ENCODE results near the gene LRRC63.
"Not testable (repeated sequence)": the region's sequence is repeated elsewhere in the genome, so short reads cannot be mapped to it uniquely, and the experiment has no call there.

LRRC63 gene

GRCh38 chr13:46181840-46182490 lies 29.8 kb upstream of the LRRC63 start, which contains the start of gene LCP1:
LCP1 (minus strand) TSS chr13:46182177; CDS start chr13:46159662, 22,515 bp downstream.
- DNase-seq, result peak; percentile 94

DNA sequence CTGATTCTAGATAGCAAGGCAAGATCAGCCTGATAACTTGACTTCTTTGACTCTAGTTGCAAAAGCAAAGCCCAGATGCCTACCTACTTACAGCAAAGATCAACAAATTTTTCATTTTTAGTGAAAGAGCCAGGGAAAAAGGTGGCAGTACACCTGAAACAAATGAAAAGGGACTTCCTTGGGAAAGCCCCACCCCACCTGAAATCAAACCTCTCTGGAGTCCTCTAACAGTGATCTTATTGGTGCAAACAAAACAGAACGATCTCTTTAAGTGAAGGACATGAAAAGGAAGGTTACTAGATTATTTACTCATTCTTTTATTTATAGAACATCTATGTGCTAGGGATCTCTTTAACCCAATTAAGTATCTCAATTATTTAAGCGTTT lies 29.2 kb upstream of the LRRC63 start:
- no peak for DNase-seq

DNA sequence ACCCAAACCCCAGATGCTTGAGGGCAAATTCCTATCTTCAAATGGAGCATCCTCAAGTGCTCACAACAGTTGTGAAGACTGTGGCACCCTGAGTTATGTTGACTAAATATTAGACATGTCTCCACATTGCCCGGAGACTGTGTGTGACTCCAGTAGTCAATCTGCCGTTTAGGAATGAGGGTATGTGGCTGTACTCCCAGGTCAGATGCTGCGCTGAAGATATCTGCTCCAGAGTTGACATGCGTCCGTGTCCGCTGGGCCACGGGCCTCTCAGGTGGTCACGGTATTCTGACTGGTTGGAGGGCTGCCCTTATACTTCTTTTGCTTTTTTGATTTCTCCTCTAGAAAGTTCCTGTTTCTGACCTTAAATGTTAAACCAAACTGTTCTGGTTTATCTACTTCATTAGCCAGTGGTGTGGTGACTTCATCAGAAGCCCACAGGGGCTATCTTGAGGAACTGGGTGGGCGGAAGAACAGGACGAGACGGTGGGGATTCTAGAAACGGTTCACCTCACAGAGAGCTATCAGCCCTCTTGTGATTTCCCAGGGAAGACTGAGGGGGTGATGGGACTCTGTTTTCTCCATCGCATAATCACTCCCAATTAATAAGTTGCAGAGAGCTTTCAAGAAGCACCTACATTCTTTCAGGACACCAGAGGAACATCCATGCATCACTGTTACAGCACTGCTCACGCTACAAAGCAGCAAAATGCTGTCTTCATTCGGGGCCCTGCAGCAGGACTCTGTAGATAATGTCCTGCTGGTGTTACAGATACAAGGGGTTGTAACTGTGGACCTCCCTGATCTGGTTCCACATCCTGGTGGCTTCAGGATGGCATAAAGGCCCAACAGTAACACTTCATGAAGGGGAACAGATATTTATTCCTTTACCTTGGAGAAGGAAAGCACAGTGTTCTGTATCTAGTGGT lies 28.4 kb upstream of the LRRC63 start:
- peak; percentile 82 for DNase-seq

- DNase-seq, result peak; percentile 88
These were observed 27.4 kb upstream of the LRRC63 start for GRCh38 chr13:46184277-46184699.

GRCh38 chr13:46185634-46186033 lies 26.1 kb upstream of the LRRC63 start:
- no peak for DNase-seq

- DNase-seq, result no peak
These were observed 19.3 kb upstream of the LRRC63 start for GRCh38 chr13:46192412-46192811.

GRCh38 chr13:46195016-46195415 lies 16.7 kb upstream of the LRRC63 start:
- no peak for DNase-seq

GRCh38 chr13:46197299-46198048 lies 14.3 kb upstream of the LRRC63 start:
- no peak for DNase-seq

- peak; percentile 14 for DNase-seq
These were observed 13.0 kb upstream of the LRRC63 start for GRCh38 chr13:46198696-46199193.

DNA sequence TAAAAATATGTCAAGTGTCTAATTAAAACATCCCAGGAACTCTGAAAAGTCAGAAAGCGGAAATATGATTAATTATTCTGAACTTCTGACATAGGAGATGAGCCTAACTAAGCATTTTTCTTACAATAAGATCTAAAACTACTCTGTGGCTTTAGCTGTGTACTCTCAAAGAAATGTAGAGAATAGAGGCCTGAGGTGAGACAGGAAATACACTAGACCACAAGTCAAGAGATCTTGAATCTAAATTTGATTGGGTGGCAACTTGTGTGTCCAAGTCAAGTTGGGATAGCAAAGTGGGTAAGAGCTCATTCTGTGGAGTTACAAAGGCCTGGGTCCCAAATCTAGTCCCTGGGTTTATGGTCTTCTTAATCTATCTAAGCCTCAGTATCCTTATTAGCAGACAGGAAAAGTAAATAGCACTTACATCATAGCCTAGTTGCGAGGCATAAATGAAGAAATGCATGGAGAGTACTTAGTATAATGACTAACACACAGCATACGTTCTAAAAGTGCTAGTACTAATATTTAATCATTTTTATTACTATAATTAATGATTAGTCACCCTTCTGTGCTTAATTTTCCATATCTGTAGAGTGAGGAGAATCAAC lies 9.4 kb upstream of the LRRC63 start:
- no peak for DNase-seq

GRCh38 chr13:46202966-46203365 lies 8.8 kb upstream of the LRRC63 start:
- no peak for DNase-seq

GRCh38 chr13:46206143-46206542 lies 5.6 kb upstream of the LRRC63 start:
- no peak for DNase-seq

- no peak for DNase-seq
These were observed 3.9 kb upstream of the LRRC63 start for GRCh38 chr13:46207828-46208227.

- peak; percentile 53 for DNase-seq
These were observed 1.2 kb upstream of the LRRC63 start for GRCh38 chr13:46210362-46211083.

- peak; percentile 62 for DNase-seq
These were observed 629 bp upstream of the LRRC63 start for GRCh38 chr13:46211116-46211482.

GRCh38 chr13:46213242-46213641 lies 1.5 kb downstream of the LRRC63 start:
- no peak for DNase-seq

GRCh38 chr13:46214741-46215140 lies 3.0 kb downstream of the LRRC63 start:
- DNase-seq, result not testable (repeated sequence)

DNA sequence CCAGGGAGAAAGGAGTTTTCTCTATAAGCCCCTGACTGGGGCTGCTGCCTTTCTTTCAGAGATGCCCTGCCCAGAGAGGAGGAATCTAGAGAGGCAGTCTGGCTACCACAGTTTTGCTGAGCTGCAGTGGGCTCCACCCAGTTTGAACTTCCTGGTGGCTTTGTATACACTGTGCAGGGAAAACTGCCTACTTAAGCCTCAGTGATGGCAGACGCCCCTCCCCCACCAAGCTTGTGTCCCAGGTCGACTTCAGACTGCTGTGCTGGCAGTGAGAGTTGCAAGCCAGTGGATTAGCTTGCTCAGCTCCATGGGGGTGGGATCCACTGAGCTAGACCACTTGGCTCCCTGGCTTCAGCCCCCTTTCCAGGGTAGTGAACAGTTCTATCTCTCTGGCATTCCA lies 8.5 kb downstream of the LRRC63 start:
- DNase-seq, result peak; percentile 8

- no peak for DNase-seq
These were observed 17.5 kb downstream of the LRRC63 start for GRCh38 chr13:46229251-46229650.

DNA sequence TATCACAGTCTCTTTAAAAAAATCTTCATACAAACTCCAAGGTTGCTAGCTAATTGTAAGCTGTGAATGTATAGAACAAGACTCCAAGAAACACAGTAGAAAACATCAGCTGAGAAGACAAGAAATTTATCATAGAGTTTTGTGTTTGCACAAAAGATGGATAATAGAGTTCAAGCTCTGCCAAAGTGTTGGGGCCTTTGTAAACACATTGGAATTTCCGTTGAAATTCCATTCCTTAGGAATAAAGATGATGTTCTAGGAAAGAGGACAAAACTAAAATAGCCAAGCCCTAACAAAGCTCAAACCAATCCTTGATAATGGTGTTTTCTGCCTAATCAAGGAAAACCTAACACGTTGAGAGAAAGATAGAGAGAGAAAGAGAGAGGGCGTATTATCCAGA lies 20.6 kb downstream of the LRRC63 start:
- DNase-seq, result no peak

- DNase-seq, result no peak
These were observed 23.6 kb downstream of the LRRC63 start for GRCh38 chr13:46235286-46235685.

DNA sequence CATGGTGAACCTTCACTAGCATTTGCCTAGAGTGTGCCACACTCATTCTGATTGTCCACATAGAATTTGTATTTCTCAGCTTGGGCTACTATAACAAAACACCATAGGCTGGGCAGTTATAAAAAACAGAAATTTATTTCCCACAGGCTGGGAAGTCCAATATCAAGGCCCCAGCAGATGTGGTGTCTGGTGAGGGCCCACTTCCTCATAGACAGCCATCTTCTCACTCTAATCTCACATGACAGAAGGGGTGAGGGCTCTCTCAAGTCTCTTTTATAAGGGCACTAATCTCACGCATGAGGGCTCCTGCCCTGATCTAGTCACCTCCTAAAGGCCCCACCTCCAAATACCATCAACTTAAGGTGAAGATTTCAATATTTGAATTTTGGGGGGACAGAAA lies 53.6 kb downstream of the LRRC63 start:
- peak; percentile 69 for DNase-seq
